Cerebellar cortex (tissue), 1 donor: ENCODE measurements around the gene PCBP1.
"Not testable (repeated sequence)": the region's sequence is repeated elsewhere in the genome, so short reads cannot be mapped to it uniquely, and the experiment has no call there.

Source experiments
- DNase-seq: peaks from one replicate; pipeline ENCODE4 v3.0.0-alpha.2; 2015; ENCODE audit warnings: low spot score

The PCBP1 gene

DNA sequence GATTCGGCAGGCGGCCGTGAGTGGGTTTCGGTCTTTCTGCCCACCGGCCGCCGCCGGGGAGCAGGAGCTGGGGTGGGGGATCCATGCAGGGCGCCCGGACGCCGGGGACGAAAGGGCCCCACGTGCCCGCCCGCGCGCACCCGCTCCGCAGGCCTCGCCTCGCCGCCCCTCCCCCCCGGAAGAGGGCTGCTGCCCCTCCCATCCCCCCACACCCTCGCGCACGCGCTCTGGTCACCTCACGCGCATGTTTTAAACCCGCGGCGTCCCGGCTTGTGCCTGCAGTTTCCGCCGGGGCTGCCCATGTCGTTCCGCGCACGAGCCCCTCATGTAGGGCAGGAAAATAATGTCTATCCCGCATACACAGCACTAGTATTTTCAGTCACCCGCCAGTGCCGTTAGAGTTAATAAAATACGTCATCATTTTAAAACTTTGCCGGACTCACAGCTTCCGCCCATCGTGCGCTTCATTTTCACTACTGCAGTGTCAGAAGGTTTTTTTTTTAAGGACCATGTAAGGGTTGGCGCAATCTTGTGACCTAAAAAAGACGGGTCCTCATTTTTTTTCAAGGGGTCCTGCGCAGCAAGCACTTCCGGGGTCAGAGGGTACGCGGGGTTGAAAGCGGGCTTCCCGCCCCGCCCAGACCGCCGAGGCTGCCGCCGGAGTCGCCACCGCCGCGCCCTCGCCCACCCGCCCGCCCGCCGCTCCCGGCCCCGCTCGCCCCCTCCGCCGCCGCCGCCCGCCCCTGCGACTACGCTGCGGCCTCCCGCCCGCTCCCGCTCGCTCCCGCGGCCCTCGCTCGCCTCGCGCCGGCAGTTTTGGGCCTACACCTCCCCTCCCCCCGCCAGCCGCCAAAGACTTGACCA, at the start of gene PCBP1:
Gene PCBP1 (plus strand): TSS at position 640 of the 864 bp plus-strand sequence. CDS start 267 bp downstream, outside the sequence.
- peak; percentile 94 for DNase-seq

DNA sequence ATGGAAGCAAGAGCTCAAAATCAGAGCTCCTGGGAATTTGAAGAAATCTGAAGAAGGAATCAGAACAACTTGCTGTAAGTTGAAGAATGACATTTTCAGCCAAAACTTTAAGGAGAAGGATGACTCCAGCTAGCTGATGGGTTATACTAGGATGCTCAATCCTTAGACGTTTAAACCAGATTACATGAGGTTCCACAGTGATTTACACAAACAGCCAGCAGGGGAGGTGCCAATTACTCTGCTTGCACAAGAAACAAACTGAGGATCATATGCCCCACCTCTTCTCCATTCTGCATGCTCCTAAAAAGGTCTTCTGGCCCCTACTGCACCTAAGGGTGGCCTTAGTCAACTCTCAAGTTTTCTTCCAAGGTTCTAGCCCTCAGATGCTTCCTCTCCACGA, 47.9 kb upstream of the PCBP1 start:
- DNase-seq = no peak

DNA sequence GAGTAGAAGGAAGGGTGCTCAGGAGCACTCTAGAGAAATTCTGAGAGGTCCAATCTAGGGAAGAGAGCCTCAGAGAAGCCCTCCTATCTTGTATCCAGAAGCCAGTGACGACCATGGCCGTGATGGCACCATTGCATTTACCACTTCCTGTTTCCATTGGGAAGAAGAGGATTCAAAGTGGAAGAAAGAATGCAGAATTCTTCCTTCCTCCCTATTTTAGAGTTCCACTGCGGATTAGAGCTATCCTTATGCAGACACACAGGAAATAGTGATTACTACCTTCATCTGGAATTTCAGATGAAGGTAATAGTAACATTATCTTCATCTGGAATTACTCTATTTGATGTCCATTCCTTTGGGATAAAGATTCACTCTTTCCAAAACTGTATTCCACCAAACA, 45.6 kb upstream of the PCBP1 start:
- no peak for DNase-seq

DNA sequence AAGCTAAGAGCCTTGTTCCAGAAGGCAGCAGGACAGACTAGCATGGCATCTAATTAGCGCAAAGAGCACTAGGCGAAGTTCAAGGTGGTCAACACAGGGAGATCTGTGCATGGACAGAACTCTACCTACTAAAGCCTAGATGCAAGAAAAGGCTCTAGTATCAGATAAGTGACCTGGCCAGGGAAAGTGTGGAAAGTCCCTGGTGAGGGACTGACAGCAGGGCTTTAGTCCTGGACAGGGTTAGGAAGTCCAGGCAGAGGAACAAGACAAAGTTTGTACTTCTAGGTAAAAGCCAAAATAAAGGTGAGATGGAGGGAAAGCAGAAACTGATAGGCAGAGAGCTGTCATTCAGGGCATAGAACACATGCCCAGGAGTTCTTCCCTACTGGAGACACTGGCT, 45.0 kb upstream of the PCBP1 start:
- no peak for DNase-seq

DNA sequence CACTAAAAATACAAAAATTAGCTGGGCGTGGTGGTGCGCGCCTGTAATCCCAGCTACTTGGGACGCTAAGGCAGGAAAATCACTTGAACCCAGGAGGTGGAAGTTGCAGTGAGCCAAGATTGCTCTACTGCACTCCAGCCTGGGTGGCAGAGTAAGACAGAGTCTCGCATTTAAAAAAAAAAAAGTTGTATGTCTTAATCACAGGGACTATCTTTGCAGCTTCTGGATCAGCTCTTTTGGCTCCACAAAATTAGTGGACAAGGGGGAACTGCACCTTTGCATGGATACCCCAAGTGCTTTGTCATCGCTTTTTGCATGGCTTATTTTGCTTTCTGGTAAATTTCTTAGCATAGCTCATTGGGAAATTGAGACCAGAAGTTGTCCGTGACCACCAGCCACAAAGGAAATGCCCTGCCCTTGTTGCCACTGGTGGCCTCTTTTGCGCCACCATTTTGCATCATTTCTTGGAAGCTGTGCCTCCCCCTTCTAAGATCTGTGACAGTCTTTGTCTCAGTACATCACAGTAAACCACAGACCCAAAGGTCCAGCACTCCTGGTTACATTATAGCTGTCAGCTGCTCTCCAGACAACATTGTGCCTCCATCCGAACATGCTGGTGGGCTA, 43.9 kb upstream of the PCBP1 start:
- no peak for DNase-seq

DNA sequence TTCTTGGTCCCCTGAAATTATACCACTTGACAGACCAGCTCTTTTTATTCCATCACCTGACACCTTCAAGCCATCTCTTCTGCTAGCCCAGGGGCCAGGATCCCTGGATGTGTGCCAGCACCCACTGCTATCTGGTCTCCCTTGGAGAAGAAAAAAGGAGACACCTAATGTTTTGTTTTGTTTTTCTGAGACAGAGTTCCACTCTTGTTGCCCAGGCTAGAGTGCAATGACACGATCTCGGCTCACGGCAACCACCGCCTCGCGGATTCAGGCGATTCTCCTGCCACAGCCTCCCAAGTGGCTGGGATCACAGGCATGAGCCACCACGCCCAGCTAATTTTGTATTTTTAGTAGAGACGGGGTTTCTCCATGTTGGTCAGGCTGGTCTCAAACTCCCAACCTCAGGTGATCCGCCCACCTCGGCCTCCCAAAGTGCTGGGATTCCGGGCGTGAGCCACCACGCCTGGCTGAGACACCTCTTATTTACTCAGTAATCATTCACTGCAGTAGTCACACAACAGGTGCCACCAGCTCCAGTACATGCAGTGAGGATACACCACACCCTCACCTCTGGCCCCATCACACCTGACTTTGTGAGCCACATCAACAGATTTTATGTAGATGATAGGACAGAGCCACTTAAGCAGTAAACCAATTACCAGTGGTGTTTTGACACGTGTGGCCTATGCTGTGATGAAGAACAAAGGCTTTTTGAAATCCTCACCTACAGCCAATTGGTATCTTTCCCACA, 42.8 kb upstream of the PCBP1 start:
- DNase-seq = no peak

DNA sequence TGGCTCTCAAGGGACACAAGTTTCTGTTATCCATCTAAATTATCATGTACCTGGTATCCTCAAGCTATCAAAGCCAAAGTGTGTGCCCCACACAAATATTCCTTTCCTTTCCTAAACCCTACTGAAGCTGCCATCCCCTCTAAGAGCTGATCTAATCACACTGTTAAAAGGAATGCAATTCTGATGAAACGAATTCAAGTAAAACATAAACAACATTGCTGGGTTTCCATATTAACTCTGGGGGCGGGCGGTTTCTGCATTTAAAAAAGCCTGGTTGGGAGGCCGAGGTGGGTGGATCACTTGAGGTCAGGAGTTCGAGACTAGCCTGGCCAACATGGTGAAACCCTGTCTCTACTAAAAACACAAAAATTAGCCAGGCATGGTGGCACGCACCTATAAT, 41.9 kb upstream of the PCBP1 start:
- DNase-seq = no peak

DNA sequence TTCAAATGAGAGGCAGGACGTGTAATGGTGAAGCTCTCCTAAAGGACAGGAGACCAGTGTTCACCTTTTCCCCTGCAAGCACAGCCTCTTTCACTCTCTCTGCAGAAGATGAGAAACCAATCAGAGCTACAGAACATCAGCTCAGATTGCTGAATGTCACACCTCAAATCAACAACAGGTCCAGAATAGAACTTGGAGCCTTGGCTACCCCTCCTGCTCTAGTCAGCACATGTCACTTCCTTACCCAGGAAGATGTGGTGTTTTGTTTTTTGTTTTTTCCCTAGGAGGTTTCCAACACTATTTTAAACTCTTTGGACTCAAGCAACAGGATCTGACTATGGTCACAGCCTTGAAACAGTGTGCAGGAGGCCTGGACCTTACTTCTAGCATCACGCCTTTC, 41.3 kb upstream of the PCBP1 start:
- no peak for DNase-seq

DNA sequence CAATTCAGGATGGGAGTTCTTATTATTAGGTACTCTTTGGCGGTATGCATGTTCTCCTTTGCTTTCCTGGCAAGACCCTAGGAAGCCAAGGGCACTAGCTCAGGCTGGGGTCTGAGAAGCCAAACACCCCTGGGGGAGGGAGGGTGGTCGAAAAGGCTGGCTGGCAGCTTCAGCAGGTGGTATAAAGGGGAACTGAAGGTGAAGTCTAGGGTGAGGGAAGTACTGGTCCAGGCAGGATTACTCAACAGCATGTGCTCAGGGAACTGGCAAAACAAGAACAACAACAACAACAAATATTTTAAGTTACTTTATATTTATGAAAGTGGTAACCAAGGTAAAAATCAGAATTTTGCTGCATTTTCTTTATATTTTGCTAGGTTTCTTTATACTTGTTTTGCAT, 40.7 kb upstream of the PCBP1 start:
- DNase-seq = no peak

DNA sequence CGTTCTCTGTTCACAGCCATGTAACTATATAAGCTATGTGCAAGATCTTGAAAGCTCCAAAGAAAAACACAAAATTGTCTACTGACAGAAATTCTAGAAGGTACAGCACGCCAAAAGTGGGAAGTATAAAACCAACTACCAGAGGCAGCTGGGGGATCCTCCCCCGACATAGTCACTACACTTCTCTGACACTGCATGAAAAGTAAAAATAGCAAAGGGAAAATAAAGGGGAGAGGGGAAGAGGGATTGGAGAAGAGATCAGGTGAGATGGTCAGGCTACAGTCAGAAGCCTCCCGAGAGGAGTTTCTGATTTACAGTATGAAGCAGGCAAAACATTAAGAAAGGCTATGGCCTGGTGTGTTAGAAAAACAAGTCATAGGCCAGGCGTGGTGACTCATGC, 39.8 kb upstream of the PCBP1 start:
- no peak for DNase-seq

DNA sequence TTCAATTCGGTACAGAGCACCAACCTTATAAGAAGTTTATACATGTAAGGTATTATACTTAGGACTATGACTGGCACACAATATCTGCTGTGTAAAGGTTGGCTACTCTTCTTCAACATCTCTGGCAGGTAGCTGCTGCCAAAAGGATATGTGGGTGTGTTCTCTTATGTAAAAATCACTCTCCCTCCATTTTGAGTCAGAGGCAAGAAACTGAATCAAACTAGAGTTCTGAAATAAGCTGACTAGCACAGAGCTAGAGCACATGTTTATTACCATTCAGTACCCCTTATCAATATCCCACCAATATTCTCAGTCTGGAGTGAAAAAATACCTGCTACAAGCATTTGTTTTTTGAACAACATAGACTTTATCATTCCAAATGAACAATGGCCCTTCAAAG, 38.0 kb upstream of the PCBP1 start:
- no peak for DNase-seq

DNA sequence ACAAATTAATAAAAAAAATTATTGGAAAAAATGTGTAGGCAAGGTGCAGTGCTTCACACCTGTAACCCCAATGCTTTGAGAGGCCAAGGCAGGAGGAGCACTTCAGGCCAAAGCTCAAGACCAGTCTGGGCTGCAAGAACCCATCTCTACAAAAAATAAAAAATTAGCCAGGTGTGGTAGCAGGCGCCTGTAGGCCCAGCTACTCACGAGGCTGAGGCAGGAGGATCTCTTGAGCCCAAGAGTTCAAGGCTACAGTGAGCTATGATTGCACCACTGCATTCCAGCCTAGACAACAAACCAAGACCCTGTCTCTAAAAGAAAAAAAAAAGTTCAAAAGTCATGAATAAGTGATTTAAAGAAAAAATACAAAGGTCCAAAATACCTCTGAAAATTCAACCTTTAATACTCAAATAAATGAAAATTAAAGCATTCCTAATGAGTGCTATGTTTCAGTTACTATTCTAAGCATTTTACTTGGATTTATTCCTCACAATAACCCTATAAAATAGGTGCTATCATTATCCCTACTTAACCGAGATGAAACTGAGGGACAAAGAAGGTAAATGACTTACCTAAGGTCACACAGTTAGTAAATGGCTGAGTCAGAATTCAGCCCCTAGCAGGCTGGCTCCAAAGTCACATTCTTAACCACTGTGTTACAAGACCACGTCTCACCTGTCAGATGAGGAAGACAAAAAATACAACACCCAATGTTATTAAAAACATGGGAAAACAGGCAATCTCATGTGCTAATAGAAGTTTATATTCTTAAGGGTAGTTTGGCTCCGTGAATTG, 36.4 kb upstream of the PCBP1 start:
- no peak for DNase-seq

DNA sequence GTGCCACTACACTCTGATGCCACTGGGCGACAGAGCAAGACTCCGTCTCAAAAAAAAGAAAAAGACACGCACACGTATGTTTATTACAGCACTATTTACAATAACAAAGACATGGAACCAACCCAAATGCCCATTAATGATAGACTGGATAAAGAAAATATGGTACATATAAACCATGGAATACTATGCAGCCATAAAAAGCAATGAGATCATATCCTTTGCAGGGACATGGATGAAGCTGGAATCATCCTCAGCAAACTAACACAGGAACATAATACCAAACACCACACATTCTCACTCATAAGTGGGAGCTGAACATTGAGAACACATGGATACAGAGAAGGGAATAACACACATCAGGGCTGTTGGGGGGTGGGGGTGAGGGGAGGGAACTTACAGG, 32.0 kb upstream of the PCBP1 start:
- DNase-seq = not testable (repeated sequence)

DNA sequence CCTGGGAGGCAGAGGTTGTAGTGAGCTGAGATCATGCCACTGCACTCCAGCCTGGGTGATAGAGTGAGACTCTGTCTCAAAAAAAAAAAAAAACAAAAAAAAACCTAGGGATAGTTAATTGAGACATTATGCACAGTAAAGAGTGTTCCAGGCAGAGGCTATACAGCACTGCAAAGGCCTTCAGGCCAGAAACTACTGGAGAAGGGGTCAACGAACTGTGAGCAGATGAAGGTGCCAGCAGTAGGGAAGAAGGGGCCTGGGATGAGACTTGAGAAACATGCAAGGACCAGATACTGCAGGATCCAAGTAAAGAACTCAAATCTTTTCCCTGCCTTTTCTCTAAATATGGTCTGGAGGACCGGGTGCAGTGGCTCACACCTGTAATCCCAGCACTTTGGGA, 26.0 kb upstream of the PCBP1 start:
- DNase-seq = no peak

DNA sequence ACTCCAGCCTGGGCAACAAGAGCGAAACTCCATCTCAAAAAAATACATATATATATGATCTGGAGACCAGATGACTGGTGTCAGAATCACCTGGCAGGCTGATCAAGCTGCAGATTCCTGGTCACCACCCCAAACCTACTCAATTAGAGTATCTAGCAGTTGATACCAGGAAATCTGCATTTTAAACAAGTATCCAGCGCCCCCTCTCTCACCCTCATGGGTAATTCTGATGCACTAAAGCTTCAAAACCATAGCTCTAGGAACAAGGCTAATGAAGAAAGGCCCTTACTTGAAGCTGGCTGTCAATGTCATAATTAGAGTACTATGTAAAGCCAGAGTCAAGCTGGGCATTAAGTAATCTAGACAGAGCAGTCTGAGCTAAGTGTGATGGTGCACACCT, 25.0 kb upstream of the PCBP1 start:
- DNase-seq = no peak

DNA sequence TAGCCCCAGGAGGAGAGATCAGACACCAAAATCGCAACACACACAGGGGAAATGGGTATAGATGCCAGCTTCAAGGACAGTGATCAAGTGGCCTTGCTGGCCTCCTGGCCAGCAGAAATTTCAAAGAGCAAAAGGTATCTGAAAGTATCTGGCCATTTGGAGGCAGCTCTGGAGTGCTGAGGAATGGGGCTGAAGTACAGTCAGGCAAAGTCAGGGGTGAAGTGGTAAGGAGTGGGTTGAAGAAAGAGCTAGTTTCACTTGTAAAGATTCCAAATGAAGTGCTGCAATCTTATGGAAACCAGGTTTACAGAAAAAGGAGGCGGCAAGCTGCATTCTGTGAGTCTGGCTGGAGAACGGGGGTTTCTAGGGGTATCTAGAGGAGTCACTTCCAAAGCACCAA, 19.2 kb upstream of the PCBP1 start:
- DNase-seq = no peak

DNA sequence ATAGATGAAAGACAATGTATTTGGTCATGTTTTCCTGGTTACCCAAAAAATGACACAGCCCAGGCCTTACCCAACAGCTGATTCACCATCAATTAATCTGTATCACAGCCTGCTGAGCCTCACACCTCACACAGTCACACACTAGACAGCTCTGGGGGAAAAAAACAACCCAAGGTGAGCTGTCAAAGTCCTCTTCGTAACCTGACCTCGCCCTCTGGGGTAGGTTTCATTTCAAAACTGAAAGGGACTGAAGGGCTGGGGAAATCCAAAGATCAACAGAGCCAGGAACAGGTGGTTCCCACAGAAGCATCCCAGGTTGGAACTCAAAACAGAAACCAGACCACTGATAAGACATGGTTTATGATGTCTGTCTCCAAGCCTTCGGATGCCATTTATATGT, 18.2 kb upstream of the PCBP1 start:
- DNase-seq = no peak

DNA sequence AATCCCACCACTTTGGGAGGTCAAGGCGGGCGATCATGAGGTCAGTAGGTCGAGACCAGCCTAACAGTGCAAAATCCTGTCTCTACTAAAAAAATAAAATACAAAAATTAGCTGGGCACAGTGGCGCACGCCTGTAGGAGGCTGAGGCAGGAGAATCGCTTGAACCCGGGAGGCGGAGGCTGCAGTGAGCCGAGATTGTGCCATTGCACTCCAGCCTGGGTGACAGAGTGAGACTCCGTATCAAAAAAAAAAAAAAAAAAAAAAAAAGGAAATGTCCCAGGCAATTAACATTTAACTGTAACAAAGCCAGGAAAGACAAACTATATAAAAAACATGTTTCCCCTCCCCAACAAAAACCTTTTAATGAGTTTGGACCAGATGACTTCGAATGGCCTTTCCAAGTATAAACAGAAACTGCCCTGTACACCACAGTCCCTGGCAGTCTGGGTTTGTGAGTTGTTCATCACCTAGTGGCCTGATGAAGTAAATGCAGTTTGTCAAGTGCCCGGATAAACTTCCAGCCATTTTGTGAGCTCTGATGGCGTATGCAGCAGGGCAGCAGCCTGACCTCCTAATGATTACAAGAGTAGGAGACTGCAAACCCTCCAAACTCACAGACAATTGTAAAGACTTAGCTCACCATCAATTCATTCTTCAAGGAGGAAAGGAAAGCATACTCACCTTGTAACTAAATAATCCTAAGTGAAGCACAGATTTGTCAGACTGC, 16.6 kb upstream of the PCBP1 start:
- DNase-seq = peak; percentile 90

DNA sequence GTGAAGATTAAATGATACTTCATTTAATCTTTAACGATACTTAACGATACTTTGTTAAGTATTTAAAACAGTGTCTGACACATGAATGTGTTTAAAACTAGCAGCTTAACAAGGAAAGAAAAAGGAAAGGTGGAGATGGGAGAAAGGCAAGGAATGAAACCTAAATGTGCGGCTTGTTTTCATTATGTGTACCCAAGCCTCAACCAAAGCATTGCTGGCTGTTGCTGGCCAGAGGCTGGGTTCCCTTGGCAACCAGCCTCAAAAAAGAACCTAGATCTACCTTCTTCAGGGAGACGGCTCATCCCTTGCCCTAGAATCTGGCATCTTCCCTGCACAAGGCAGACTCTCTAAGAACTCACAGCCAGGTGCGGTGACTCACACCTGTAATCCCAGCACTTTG, 13.8 kb upstream of the PCBP1 start:
- DNase-seq = no peak

DNA sequence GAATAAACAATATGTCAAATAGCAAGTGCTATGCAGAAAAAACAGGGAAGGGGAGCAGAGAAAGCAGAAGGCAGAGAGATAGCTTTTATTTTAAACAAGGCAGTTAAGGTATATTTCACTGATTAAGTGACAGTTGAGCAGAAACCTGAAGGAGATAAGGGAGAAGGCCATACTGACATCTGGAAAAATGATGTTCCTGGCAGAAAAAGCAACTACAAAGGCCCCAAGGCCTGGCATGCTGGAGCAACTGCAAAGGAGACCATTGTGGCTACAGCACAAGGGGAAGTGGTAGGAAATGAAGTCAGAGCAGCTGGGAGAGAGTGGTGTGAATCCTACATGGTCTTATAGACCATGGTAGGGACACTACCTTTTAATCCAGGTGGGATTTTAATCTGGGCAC, 8.9 kb upstream of the PCBP1 start:
- DNase-seq = no peak

DNA sequence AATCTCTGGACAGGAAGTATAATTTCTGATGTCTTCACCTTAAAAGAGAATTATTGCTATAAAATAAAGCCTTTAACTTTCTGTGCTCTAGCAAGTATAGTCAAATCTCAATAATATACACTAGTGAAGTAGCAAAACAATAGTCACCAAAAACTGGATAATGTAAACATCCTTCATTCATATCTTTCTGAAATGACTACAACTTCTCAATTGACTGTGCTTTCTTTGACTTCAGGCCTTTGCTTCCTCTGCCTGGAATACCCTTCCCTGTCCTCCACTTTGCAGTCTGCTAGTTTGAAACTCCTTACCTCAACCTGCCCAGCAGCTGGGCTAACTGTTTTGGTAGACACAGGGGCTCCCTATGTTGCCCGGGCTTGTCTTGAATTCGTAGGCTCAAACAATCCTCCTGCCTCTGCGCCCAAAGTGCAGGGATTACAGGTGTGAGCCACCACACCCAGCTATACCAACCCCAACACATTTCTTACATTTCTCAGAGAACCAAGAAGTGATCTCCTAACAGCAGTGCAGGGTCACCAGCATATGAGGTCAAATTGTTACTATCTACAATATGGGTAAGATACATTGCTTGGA, 6.6 kb upstream of the PCBP1 start:
- DNase-seq = no peak
